ENCODE measurements around the gene EXD1.

The EXD1 gene

GRCh38 chr15:41231422-41232226, 1.1 kb upstream of the EXD1 start:
- H3K27ac ChIP-seq (ENCODE audit: low read depth, low read length) = peak overlapping the region; percentile 58
- H3K36me3 ChIP-seq (ENCODE audit: insufficient read depth, low read length) = no peaks in the 10 kb centered on the region
- H2AFZ ChIP-seq (ENCODE audit: low read length, unreplicated experiment) = peak overlapping the region; percentile 47
- H3K79me2 ChIP-seq (ENCODE audit: control insufficient read depth, insufficient read depth, low read length, unreplicated experiment) = peaks cover 44% of the 10 kb centered on the region
- peak overlapping the region; percentile 93 for H3K4me3 ChIP-seq (ENCODE audit: low read depth, low read length)
- peaks cover 20% of the 10 kb centered on the region for H3K4me1 ChIP-seq (ENCODE audit: control insufficient read depth, insufficient read depth, low read length, unreplicated experiment)
- no peaks in the 10 kb centered on the region for H3K27me3 ChIP-seq (ENCODE audit: insufficient read depth, low read length)

- Histone ChIP-seq H2AFZ (ENCODE audit: low read length, unreplicated experiment) (peak overlapping the region; percentile 94), H3K36me3 (ENCODE audit: insufficient read depth, low read length) (no peaks in the 10 kb centered on the region), H3K79me2 (ENCODE audit: control insufficient read depth, insufficient read depth, low read length, unreplicated experiment) (peaks cover 34% of the 10 kb centered on the region), H3K27ac (ENCODE audit: low read depth, low read length) (peak overlapping the region; percentile 68; the same call in 1 of the 2 replicates), H3K4me1 (ENCODE audit: control insufficient read depth, insufficient read depth, low read length, unreplicated experiment) (peaks cover 20% of the 10 kb centered on the region), H3K27me3 (ENCODE audit: insufficient read depth, low read length) (no peaks in the 10 kb centered on the region), H3K4me3 (ENCODE audit: low read depth, low read length) (peak overlapping the region; percentile 93)
Measured at GRCh38 chr15:41230345-41230649, 260 bp downstream of the EXD1 start.

- Histone ChIP-seq H3K79me2 (ENCODE audit: control insufficient read depth, insufficient read depth, low read length, unreplicated experiment) (no peaks in the 10 kb centered on the region), H3K36me3 (ENCODE audit: insufficient read depth, low read length) (no peaks in the 10 kb centered on the region), H3K4me3 (ENCODE audit: low read depth, low read length) (no peak overlapping the region), H3K4me1 (ENCODE audit: control insufficient read depth, insufficient read depth, low read length, unreplicated experiment) (no peaks in the 10 kb centered on the region), H2AFZ (ENCODE audit: low read length, unreplicated experiment) (no peak overlapping the region), H3K27me3 (ENCODE audit: insufficient read depth, low read length) (peaks cover 24% of the 10 kb centered on the region), H3K27ac (ENCODE audit: low read depth, low read length) (no peak overlapping the region)
Measured at GRCh38 chr15:41219381-41219780, 11.2 kb downstream of the EXD1 start.

- Histone ChIP-seq H3K4me1 (ENCODE audit: control insufficient read depth, insufficient read depth, low read length, unreplicated experiment) (no peaks in the 10 kb centered on the region), H3K27me3 (ENCODE audit: insufficient read depth, low read length) (peaks cover 24% of the 10 kb centered on the region), H3K36me3 (ENCODE audit: insufficient read depth, low read length) (no peaks in the 10 kb centered on the region), H3K79me2 (ENCODE audit: control insufficient read depth, insufficient read depth, low read length, unreplicated experiment) (no peaks in the 10 kb centered on the region), H3K27ac (ENCODE audit: low read depth, low read length) (no peak overlapping the region), H3K4me3 (ENCODE audit: low read depth, low read length) (no peak overlapping the region), H2AFZ (ENCODE audit: low read length, unreplicated experiment) (no peak overlapping the region)
Measured at GRCh38 chr15:41218851-41219250, 11.7 kb downstream of the EXD1 start.

GRCh38 chr15:41215708-41216107, 14.8 kb downstream of the EXD1 start:
- Histone ChIP-seq H3K27me3 (ENCODE audit: insufficient read depth, low read length) (peaks cover 26% of the 10 kb centered on the region), H3K4me3 (ENCODE audit: low read depth, low read length) (no peak overlapping the region), H3K4me1 (ENCODE audit: control insufficient read depth, insufficient read depth, low read length, unreplicated experiment) (no peaks in the 10 kb centered on the region), H3K79me2 (ENCODE audit: control insufficient read depth, insufficient read depth, low read length, unreplicated experiment) (no peaks in the 10 kb centered on the region), H2AFZ (ENCODE audit: low read length, unreplicated experiment) (no peak overlapping the region), H3K36me3 (ENCODE audit: insufficient read depth, low read length) (no peaks in the 10 kb centered on the region), H3K27ac (ENCODE audit: low read depth, low read length) (no peak overlapping the region)

GRCh38 chr15:41207687-41208448, 22.7 kb downstream of the EXD1 start:
- no peak overlapping the region for H3K4me3 ChIP-seq (ENCODE audit: low read depth, low read length)
- no peak overlapping the region for H2AFZ ChIP-seq (ENCODE audit: low read length, unreplicated experiment)
- H3K27ac ChIP-seq (ENCODE audit: low read depth, low read length) = no peak overlapping the region
- peaks cover 2% of the 10 kb centered on the region; the same call in 1 of the 2 replicates for H3K27me3 ChIP-seq (ENCODE audit: insufficient read depth, low read length)
- no peaks in the 10 kb centered on the region for H3K36me3 ChIP-seq (ENCODE audit: insufficient read depth, low read length)
- H3K79me2 ChIP-seq (ENCODE audit: control insufficient read depth, insufficient read depth, low read length, unreplicated experiment) = no peaks in the 10 kb centered on the region
- H3K4me1 ChIP-seq (ENCODE audit: control insufficient read depth, insufficient read depth, low read length, unreplicated experiment) = peaks cover 3% of the 10 kb centered on the region

GRCh38 chr15:41205315-41205714, 25.2 kb downstream of the EXD1 start:
- no peak overlapping the region for H3K4me3 ChIP-seq (ENCODE audit: low read depth, low read length)
- H2AFZ ChIP-seq (ENCODE audit: low read length, unreplicated experiment) = no peak overlapping the region
- H3K36me3 ChIP-seq (ENCODE audit: insufficient read depth, low read length) = no peaks in the 10 kb centered on the region
- H3K79me2 ChIP-seq (ENCODE audit: control insufficient read depth, insufficient read depth, low read length, unreplicated experiment) = no peaks in the 10 kb centered on the region
- H3K27me3 ChIP-seq (ENCODE audit: insufficient read depth, low read length) = no peaks in the 10 kb centered on the region; the same call in 1 of the 2 replicates
- H3K27ac ChIP-seq (ENCODE audit: low read depth, low read length) = no peak overlapping the region
- peaks cover 3% of the 10 kb centered on the region for H3K4me1 ChIP-seq (ENCODE audit: control insufficient read depth, insufficient read depth, low read length, unreplicated experiment)

- peaks cover 3% of the 10 kb centered on the region for H3K4me1 ChIP-seq (ENCODE audit: control insufficient read depth, insufficient read depth, low read length, unreplicated experiment)
- H3K79me2 ChIP-seq (ENCODE audit: control insufficient read depth, insufficient read depth, low read length, unreplicated experiment) = no peaks in the 10 kb centered on the region
- no peaks in the 10 kb centered on the region for H3K36me3 ChIP-seq (ENCODE audit: insufficient read depth, low read length)
- H2AFZ ChIP-seq (ENCODE audit: low read length, unreplicated experiment) = no peak overlapping the region
- no peak overlapping the region for H3K4me3 ChIP-seq (ENCODE audit: low read depth, low read length)
- no peak overlapping the region for H3K27ac ChIP-seq (ENCODE audit: low read depth, low read length)
- no peaks in the 10 kb centered on the region for H3K27me3 ChIP-seq (ENCODE audit: insufficient read depth, low read length)
Measured at GRCh38 chr15:41203395-41203794, 27.2 kb downstream of the EXD1 start.

- H3K4me3 ChIP-seq (ENCODE audit: low read depth, low read length) = no peak overlapping the region
- no peak overlapping the region for H2AFZ ChIP-seq (ENCODE audit: low read length, unreplicated experiment)
- no peaks in the 10 kb centered on the region for H3K27me3 ChIP-seq (ENCODE audit: insufficient read depth, low read length)
- no peak overlapping the region for H3K27ac ChIP-seq (ENCODE audit: low read depth, low read length)
- H3K36me3 ChIP-seq (ENCODE audit: insufficient read depth, low read length) = no peaks in the 10 kb centered on the region
- H3K4me1 ChIP-seq (ENCODE audit: control insufficient read depth, insufficient read depth, low read length, unreplicated experiment) = no peaks in the 10 kb centered on the region
- no peaks in the 10 kb centered on the region for H3K79me2 ChIP-seq (ENCODE audit: control insufficient read depth, insufficient read depth, low read length, unreplicated experiment)
Measured at GRCh38 chr15:41199470-41199869, 31.1 kb downstream of the EXD1 start.

- Histone ChIP-seq H3K4me1 (ENCODE audit: control insufficient read depth, insufficient read depth, low read length, unreplicated experiment) (no peaks in the 10 kb centered on the region), H3K4me3 (ENCODE audit: low read depth, low read length) (no peak overlapping the region)
Measured at GRCh38 chr15:41194444-41194843, 36.1 kb downstream of the EXD1 start.

GRCh38 chr15:41183581-41183980, 47.0 kb downstream of the EXD1 start:
- Histone ChIP-seq H3K27me3 (ENCODE audit: insufficient read depth, low read length) (no peaks in the 10 kb centered on the region), H2AFZ (ENCODE audit: low read length, unreplicated experiment) (peak overlapping the region; percentile 26), H3K4me3 (ENCODE audit: low read depth, low read length) (no peak overlapping the region), H3K36me3 (ENCODE audit: insufficient read depth, low read length) (no peaks in the 10 kb centered on the region), H3K27ac (ENCODE audit: low read depth, low read length) (no peak overlapping the region), H3K4me1 (ENCODE audit: control insufficient read depth, insufficient read depth, low read length, unreplicated experiment) (peaks cover 9% of the 10 kb centered on the region), H3K79me2 (ENCODE audit: control insufficient read depth, insufficient read depth, low read length, unreplicated experiment) (no peaks in the 10 kb centered on the region)

More at GRCh38 chr15:41194444-41194843, 36.1 kb downstream of the EXD1 start:
- Histone ChIP-seq H3K79me2 (ENCODE audit: control insufficient read depth, insufficient read depth, low read length, unreplicated experiment) (no peaks in the 10 kb centered on the region), H3K27me3 (ENCODE audit: insufficient read depth, low read length) (no peaks in the 10 kb centered on the region), H2AFZ (ENCODE audit: low read length, unreplicated experiment) (no peak overlapping the region), H3K36me3 (ENCODE audit: insufficient read depth, low read length) (no peaks in the 10 kb centered on the region), H3K27ac (ENCODE audit: low read depth, low read length) (no peak overlapping the region)
